GM18498 (cell line): ENCODE data around the gene SIRT6.
"Not testable (repeated sequence)": the region's sequence is repeated elsewhere in the genome, so short reads cannot be mapped to it uniquely, and the experiment has no call there.

Experiments
- ATAC-seq: cut with Tn5 transposase; IDR thresholded peaks from one replicate; pipeline ENCODE4 v1.9.1; 2021; ENCODE audit warnings: mild to moderate bottlenecking, moderate library complexity; ENCODE audit not compliant: unreplicated experiment

The SIRT6 gene

DNA sequence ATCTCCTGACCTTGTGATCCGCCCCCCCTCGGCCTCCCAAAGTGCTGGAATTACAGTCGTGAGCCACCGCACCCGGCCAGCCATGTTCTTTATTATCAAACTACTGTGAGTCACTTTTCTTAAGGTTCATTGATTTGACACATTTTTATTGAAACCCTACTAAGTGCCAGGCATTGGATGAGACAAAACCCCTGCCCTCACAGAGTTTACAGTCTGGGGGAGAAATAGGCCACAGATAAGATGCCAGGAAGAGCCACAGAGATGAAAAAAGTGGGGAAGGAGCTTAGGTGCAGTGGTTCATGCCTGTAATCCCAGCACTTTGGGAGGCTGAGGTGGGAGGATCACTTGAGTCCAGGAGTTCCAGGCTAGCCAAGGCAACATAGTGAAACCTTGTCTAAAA, 43.9 kb downstream of the SIRT6 start:
- ATAC-seq = no peak

- no peak for ATAC-seq
These were observed 45.7 kb downstream of the SIRT6 start for GRCh38 chr19:4136680-4137088.

DNA sequence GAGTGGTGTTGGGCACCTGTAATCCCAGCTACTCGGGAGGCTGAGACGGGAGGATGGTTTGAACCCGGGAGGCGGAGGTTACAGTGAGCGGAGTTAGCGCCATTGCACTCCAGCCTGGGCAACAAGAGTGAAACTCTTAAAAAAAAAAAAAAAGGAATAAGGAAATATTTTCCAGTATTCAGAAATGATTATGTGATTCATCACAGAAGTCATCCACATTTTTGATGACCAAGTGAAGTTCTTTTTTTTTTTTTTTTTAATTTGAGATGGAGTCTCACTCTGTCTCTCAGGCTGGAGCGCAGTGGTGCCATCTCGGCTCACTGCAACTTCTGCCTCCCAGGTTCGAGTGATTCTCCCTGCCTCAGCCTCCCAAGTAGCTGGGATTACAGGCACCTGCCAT, 47.0 kb downstream of the SIRT6 start:
- ATAC-seq = not testable (repeated sequence)

DNA sequence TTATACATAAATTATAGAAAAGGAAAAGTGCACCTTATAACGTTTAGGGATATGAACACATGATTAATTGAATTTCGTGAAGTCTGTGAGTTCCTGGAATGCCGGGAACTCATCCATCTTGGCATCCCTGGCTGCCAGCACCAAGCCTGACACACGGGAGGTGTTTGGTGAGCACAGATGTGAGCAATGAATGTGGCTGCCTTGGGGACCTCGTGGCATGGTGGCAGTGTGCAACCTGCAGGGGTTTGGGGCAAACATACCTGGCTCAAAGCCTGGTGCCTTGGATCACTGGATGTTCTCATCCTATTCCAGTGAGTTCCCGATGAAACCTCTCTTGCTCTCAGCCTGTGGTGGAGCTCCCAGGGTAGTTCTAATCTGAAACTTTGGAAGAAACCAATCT, 48.0 kb downstream of the SIRT6 start:
- ATAC-seq = no peak

DNA sequence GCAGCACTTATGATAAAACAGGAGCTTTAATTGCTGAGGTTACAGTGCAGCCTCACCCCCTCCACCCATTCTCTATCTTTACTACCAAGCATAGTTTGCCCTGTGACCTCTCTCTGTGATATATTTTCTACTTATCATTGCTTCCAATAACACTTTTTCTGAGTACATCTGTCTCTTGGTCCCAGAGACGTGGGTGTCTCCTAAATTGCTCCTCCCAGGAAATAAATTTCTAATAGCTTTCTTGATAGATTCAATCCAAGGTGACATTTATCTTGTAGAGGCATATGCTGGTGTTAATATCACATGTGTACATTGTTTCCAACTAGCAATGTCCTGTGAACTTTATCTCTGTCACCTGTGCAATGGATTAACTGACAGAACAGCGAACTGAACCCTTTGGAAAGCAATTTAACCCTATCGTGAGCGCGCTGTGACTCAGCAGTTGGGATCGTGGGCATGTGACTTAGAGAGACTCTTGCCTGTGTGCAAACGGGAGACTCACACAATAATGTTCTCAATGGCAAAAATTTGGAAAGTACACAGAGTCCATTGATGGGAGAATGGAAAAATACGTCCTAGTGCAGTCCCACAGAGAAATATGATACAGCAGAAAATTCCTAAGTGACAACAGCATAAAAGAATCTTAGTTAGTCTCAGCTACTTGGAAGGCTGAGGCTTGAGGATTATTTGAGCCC, 51.5 kb downstream of the SIRT6 start:
- ATAC-seq = no peak

GRCh38 chr19:4129050-4129449, 53.3 kb downstream of the SIRT6 start:
- ATAC-seq = not testable (repeated sequence)

- not testable (repeated sequence) for ATAC-seq
These were observed 55.0 kb downstream of the SIRT6 start for GRCh38 chr19:4127322-4127721.

DNA sequence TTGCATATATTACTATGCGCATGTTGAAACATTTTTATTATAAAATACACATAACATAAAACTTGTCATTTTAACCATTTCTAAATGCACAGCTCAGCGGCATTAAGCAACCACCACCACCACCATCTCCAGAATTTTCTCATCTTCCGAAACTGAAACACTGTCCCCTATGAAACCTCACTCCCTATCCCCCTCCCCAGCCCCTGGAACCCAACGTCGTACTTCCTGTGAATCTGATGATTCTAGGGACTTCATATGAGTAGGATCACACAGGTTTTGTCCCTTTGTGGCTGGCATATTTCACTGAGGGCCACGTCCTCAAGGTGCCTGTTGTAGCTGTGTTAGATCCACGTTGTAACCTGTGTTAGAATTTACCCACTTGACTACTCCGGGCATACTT, 57.7 kb downstream of the SIRT6 start:
- ATAC-seq = no peak
